ENCODE results near the gene H2BK1. TPM values are rescaled to one million over a fixed set of nuclear protein-coding genes. Genes with fewer than 3 reads are reported as not detected.

H2BK1 gene
- total RNA-seq, 2 experiments from 2014 or later, result not detected

DNA sequence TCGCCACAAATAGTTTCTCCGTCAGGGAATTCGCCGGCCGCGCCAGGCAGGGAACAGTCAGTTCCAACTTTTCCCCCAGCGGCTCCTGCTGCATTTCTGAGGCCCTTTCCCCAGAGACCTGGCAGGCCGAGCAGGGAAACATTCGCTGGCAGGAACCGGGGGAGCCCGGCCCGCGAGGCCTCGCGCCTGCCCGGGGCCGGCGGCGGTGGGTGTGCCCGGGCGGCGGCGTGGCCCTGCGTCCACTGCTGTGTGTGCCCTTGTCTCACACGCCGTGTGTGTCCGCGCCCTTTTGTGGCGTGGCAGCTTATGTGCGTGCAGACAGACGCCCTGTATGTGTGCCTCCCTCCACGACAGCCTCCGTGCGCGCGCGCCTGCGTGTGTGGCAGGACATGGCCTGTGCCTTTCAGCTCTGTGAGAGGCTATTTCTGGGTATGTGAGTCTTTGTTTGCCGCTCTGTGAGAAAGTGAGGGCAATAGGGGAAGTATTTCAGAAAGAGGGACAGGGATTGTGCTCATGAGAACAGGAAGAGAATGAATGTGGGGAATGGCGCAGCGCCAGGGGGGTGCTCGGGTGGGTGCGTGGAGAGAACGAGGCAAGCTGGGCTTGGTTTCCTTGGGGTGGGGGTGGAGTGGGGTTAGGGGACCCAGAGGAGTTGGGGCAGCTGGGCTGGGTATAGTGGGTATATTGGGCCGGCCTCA lies 38.9 kb upstream of the H2BK1 start:
- H3K27me3 Mint-ChIP-seq, result peaks cover 83% of the 10 kb centered on the region
- peaks cover 58 to 66% of the 10 kb centered on the region in 2 experiments for H3K27me3 ChIP-seq (ENCODE audit: control insufficient read depth in 1 of 2, insufficient read depth in 2 of 2, low read length in 2 of 2)
- H3K4me1 Mint-ChIP-seq (ENCODE audit: low read depth), result peaks cover 54% of the 10 kb centered on the region
- H3K36me3 Mint-ChIP-seq (ENCODE audit: low read depth), result no peaks in the 10 kb centered on the region
- H3K4me3 ChIP-seq (ENCODE audit: low read length), result peak overlapping the region; percentile 29
- ChIA-PET CTCF (no interaction called here), POLR2A (interaction anchor here (1.0 kb wide), 1 partner anchor 9 kb away, joined by 4 read pairs; no protein-coding TSS in a partner anchor)
- no peaks in the 10 kb centered on the region for H3K36me3 ChIP-seq (ENCODE audit: insufficient read depth, low read length)
- intact Hi-C loops (cut with DNase I, micrococcal nuclease), result loop anchor here (5.0 to 10.0 kb wide), 2 partner anchors 82 to 84 kb away; partner anchors contain the start of gene GBX1 (in 2 of the 2)
- H3K27ac Mint-ChIP-seq, result no peak overlapping the region
- DNase-seq (peak in 8 of 14 experiments; percentile 19 to 76 (median 36)), ATAC-seq (ENCODE audit: poor library complexity) (peak; percentile 30)
- H3K4me3 Mint-ChIP-seq, result peak overlapping the region; percentile 84
- H3K9me3 Mint-ChIP-seq, result no peaks in the 10 kb centered on the region
- TF ChIP-seq, protein P1, sequence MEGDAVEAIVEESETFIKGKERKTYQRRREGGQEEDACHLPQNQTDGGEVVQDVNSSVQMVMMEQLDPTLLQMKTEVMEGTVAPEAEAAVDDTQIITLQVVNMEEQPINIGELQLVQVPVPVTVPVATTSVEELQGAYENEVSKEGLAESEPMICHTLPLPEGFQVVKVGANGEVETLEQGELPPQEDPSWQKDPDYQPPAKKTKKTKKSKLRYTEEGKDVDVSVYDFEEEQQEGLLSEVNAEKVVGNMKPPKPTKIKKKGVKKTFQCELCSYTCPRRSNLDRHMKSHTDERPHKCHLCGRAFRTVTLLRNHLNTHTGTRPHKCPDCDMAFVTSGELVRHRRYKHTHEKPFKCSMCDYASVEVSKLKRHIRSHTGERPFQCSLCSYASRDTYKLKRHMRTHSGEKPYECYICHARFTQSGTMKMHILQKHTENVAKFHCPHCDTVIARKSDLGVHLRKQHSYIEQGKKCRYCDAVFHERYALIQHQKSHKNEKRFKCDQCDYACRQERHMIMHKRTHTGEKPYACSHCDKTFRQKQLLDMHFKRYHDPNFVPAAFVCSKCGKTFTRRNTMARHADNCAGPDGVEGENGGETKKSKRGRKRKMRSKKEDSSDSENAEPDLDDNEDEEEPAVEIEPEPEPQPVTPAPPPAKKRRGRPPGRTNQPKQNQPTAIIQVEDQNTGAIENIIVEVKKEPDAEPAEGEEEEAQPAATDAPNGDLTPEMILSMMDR (IDR thresholded peaks at IDR 0.05), result no peak
- no peak overlapping the region for H3K27ac ChIP-seq (ENCODE audit: low read depth in 1 of 2, low read length in 2 of 2)
- H3K4me1 ChIP-seq (ENCODE audit: insufficient read depth, low read length), result peaks cover 50% of the 10 kb centered on the region
- no peaks in the 10 kb centered on the region for H3K9me3 ChIP-seq (ENCODE audit: control insufficient read depth in 1 of 2, insufficient read depth in 1 of 2, low read length in 2 of 2)

DNA sequence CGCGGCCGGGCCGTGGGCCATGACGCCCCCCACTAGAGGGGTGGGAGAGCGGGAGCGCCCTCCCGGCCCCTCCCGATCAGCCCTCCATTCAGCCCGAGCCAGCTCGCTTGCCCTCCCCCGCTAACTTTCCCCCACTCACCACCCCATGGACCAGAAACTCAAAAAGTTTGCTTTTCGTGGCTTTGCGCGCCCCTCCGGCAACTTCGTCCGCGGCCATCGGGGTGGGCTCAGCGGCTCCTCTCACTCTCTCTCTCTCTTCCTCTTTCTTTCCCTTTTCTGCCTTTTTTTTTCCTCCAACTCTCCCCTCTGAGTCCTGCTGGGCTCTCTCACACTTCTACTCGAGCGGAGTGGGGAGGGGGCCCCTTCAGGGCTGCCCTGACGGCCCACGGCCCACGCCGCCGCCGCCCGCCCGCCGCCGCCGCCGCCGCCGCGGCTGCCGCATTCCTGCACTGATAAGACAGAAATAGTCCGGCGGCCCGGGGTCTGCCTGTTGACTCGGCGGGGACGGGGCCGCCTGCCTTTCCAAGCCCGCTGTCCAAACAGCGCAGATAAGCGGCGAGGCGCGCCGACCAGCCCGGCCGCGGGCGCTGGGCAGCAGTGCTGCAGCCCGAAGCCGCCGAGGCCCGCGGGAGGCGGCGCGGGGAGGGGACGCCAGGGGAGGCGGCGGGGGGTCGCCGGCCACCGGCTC lies 38.2 kb upstream of the H2BK1 start, which contains the start of gene SMARCD3:
Gene SMARCD3 (minus strand): TSS at position 349 of the 688 bp plus-strand sequence. CDS start 132 bp downstream, at position 217.
- Mint-ChIP-seq H3K36me3 (ENCODE audit: low read depth) (no peaks in the 10 kb centered on the region), H3K4me1 (ENCODE audit: low read depth) (peaks cover 61% of the 10 kb centered on the region), H3K27ac (no peak within 1 kb of the TSS), H3K4me3 (peak within 1 kb of the TSS; percentile 84), H3K9me3 (no peaks in the 10 kb centered on the region), H3K27me3 (peaks cover 80% of the 10 kb centered on the region)
- TF ChIP-seq, protein P1 (IDR thresholded peaks at IDR 0.05), result no peak
- Histone ChIP-seq H3K4me3 (ENCODE audit: low read length) (peak within 1 kb of the TSS; percentile 49), H3K27ac (ENCODE audit: low read depth in 1 of 2, low read length in 2 of 2) (no peak within 1 kb of the TSS), H3K4me1 (ENCODE audit: insufficient read depth, low read length) (peaks cover 57% of the 10 kb centered on the region), H3K9me3 (ENCODE audit: control insufficient read depth in 1 of 2, insufficient read depth in 1 of 2, low read length in 2 of 2) (no peaks in the 10 kb centered on the region), H3K36me3 (ENCODE audit: insufficient read depth, low read length) (no peaks in the 10 kb centered on the region), H3K27me3 (ENCODE audit: control insufficient read depth in 1 of 2, insufficient read depth in 2 of 2, low read length in 2 of 2) (peaks cover 58 to 66% of the 10 kb centered on the region in 2 experiments)
- intact Hi-C loops (cut with DNase I, micrococcal nuclease), result loop anchor here (5.0 to 10.0 kb wide), 2 partner anchors 81 to 84 kb away; partner anchors contain the start of gene GBX1 (in 2 of the 2)
- CTCF ChIA-PET, result no interaction called here
- ATAC-seq (ENCODE audit: poor library complexity) (peak; percentile 20), DNase-seq (peak in 10 of 14 experiments; percentile 27 to 65 (median 42))
- POLR2A ChIA-PET, result interaction anchor here (1.0 to 1.5 kb wide), 3 partner anchors 9 to 22 kb away, joined by 3 to 5 read pairs (median 4); partner anchors contain the start of genes ABCF2 and CHPF2

DNA sequence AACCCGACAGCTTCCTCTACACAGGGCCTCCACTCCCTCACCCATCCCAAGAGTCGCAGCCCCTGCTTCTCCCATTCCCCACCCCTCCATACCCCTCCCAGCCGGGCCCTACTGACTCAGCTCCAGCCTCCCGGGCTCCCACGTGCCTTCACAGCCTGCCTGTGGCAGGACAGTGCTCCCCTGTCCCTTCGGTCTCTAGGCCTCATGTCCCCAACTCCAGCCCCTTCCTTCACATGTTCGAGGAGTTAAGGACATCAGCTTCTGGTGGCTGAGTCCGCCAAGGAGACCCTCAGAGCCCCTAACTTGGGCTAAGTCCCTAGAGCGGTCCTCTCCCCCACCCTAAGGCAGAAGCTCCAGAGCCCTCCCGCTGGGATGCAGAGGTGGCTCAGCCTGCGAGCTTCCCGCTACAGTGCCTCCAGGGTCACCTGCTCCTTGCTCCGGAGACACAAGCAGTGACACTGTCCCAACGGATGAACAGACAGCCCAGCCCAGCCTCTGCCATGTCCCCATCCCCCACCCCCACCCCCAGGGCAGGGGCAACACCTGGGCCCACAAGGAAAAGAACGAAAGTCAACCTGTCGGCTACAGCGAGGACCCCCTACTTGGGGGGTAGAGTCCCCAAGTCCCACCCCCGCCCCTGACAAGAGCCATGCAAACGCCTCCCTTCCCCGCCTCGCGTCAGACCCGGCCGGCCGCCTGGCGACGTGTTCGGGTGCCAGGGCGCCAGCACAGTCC lies 37.5 kb upstream of the H2BK1 start:
- Histone ChIP-seq H3K9me3 (ENCODE audit: control insufficient read depth in 1 of 2, insufficient read depth in 1 of 2, low read length in 2 of 2) (no peaks in the 10 kb centered on the region), H3K4me3 (ENCODE audit: low read length) (peak overlapping the region; percentile 49), H3K27ac (ENCODE audit: low read depth in 1 of 2, low read length in 2 of 2) (no peak overlapping the region), H3K36me3 (ENCODE audit: insufficient read depth, low read length) (no peaks in the 10 kb centered on the region), H3K4me1 (ENCODE audit: insufficient read depth, low read length) (peaks cover 64% of the 10 kb centered on the region), H3K27me3 (ENCODE audit: control insufficient read depth in 1 of 2, insufficient read depth in 2 of 2, low read length in 2 of 2) (peaks cover 57 to 62% of the 10 kb centered on the region in 2 experiments)
- ChIA-PET POLR2A (interaction anchor here (1.2 to 1.5 kb wide), 2 partner anchors 15 to 21 kb away, joined by 3 to 5 read pairs; partner anchors contain the start of genes ABCF2 and CHPF2), CTCF (no interaction called here)
- no peaks in the 10 kb centered on the region for H3K36me3 Mint-ChIP-seq (ENCODE audit: low read depth)
- DNase-seq, result peak in 1 of 14 experiments; percentile 24
- H3K9me3 Mint-ChIP-seq, result no peaks in the 10 kb centered on the region
- H3K4me3 Mint-ChIP-seq, result peak overlapping the region; percentile 68
- intact Hi-C loops (cut with DNase I, micrococcal nuclease), result loop anchor here (5.0 to 10.0 kb wide), 2 partner anchors 80 to 83 kb away; partner anchors contain the start of gene GBX1 (in 2 of the 2)
- no peak overlapping the region for H3K27ac Mint-ChIP-seq
- peaks cover 73% of the 10 kb centered on the region for H3K27me3 Mint-ChIP-seq
- no peak for ATAC-seq (ENCODE audit: poor library complexity)
- peaks cover 67% of the 10 kb centered on the region for H3K4me1 Mint-ChIP-seq (ENCODE audit: low read depth)
- TF ChIP-seq, protein P1 (IDR thresholded peaks at IDR 0.05), result no peak

All from CD4-positive, alpha-beta T cell (primary cell).